SK-N-SH (cell line): ENCODE data around the gene HEXIM1. TPM values are rescaled to one million over a fixed set of nuclear protein-coding genes. Genes with fewer than 3 reads are reported as not detected.
A peak's percentile ranks its signal among the peaks of the same experiment; 100 is the strongest.

Experiments used
- CTCF ChIA-PET: fragments of 300-600, 350-600 bp; formaldehyde crosslinking; extraction: SDS; loops from one replicate; lab custom pipeline; 2021; lab: Yijun Ruan, JAX
- POLR2A ChIA-PET: fragments of 350-600 bp; sonication (Branson Sonifier 250); formaldehyde crosslinking; extraction: SDS; loops from one replicate; lab custom pipeline; 2020; ENCODE audit warnings: antibody characterized with exemption, inconsistent platforms; lab: Yijun Ruan, JAX
- DNase-seq: peaks from one replicate; pipeline ENCODE4 v3.0.0; 2012
- H2AFZ ChIP-seq: fragments of 200-600 bp; sonication (generic); 2 replicates; pipeline ENCODE4 v1.8.1; 2016; ENCODE audit warnings: antibody characterized with exemption, mild to moderate bottlenecking, low read depth
- H3F3A ChIP-seq: fragments of 200-600 bp; sonication (generic); replicated peaks from 2 replicates; pipeline ENCODE3; 2016; ENCODE audit warnings: antibody characterized with exemption, mild to moderate bottlenecking; ENCODE audit not compliant: insufficient read depth
- H3K27ac ChIP-seq, 2 experiments: fragments of 200-500 bp in 1 of 2; fragments of 200-600 bp in 1 of 2; sonication (Bioruptor generic) in 1 of 2; sonication (generic), shearing (Covaris generic) in 1 of 2; 2 replicates each; pipeline versions ENCODE4 v1.5.1 to v1.6.1; 2014 to 2016; ENCODE audit warnings: low read depth in 2 of 2, inconsistent platforms in 1 of 2, low read length in 1 of 2, mild to moderate bottlenecking in 1 of 2, mixed read lengths in 1 of 2
- H3K27me3 ChIP-seq: fragments of 200-600 bp; sonication (generic), shearing (Covaris generic); 2 replicates; pipeline ENCODE4 v1.6.1; 2016; ENCODE audit warnings: mixed run types; ENCODE audit not compliant: insufficient read depth
- H3K36me3 ChIP-seq, 2 experiments: fragments of 200-500 bp in 1 of 2; fragments of 200-600 bp in 1 of 2; sonication (Bioruptor generic) in 1 of 2; sonication (generic) in 1 of 2; replicated peaks in 1 of 2; 2 replicates each; pipeline versions ENCODE3 to v1.5.1; 2014 to 2016; ENCODE audit warnings: low read length in 1 of 2, mild to moderate bottlenecking in 1 of 2; ENCODE audit not compliant: insufficient read depth in 2 of 2, control insufficient read depth in 1 of 2
- H3K4me1 ChIP-seq, 2 experiments: fragments of 200-500 bp in 1 of 2; fragments of 200-600 bp in 1 of 2; sonication (Bioruptor generic) in 1 of 2; sonication (generic), shearing (Covaris generic) in 1 of 2; 2 replicates each; pipeline versions ENCODE4 v1.5.1 to v1.6.1; 2014 to 2016; ENCODE audit warnings: low read depth in 1 of 2, low read length in 1 of 2, mixed run types in 1 of 2; ENCODE audit not compliant: insufficient read depth in 2 of 2, control insufficient read depth in 1 of 2
- H3K4me2 ChIP-seq: fragments of 200-600 bp; sonication (generic), shearing (Covaris generic); 2 replicates; pipeline ENCODE4 v1.6.1; 2017; ENCODE audit warnings: mixed run types
- H3K4me3 ChIP-seq, 2 experiments: fragments of 200-500 bp in 1 of 2; fragments of 200-600 bp in 1 of 2; sonication (Bioruptor generic) in 1 of 2; sonication (generic), shearing (Covaris generic) in 1 of 2; 2 replicates each; pipeline versions ENCODE4 v1.5.1 to v1.8.1; 2014 to 2016; ENCODE audit warnings: low read depth in 2 of 2, inconsistent platforms in 1 of 2, low read length in 1 of 2, mild to moderate bottlenecking in 1 of 2, mixed read lengths in 1 of 2, moderate library complexity in 1 of 2
- H3K79me2 ChIP-seq: fragments of 200-600 bp; sonication (generic); 2 replicates; pipeline ENCODE4 v1.8.1; 2017; ENCODE audit warnings: mild to moderate bottlenecking; ENCODE audit not compliant: insufficient read depth
- H3K9ac ChIP-seq: fragments of 200-600 bp; sonication (generic); 2 replicates; pipeline ENCODE4 v1.6.1; 2017; ENCODE audit warnings: mixed run types
- H3K9me2 ChIP-seq: fragments of 200-600 bp; sonication (generic); 2 replicates; pipeline ENCODE4 v1.6.1; 2017; ENCODE audit warnings: mixed run types
- H3K9me3 ChIP-seq: fragments of 200-600 bp; sonication (generic); 2 replicates; pipeline ENCODE4 v1.6.1; 2017; ENCODE audit warnings: mixed run types, mild to moderate bottlenecking, moderate library complexity
- H4K20me1 ChIP-seq: fragments of 200-600 bp; sonication (generic); 2 replicates; pipeline ENCODE4 v1.6.1; 2017; ENCODE audit warnings: mild to moderate bottlenecking, mixed run types; ENCODE audit not compliant: insufficient read depth
- CHD2 ChIP-seq: fragments of 150-350 bp; IDR thresholded peaks from 2 replicates; pipeline ENCODE4 v1.6.1; 2018; ENCODE audit warnings: low read length; ENCODE audit not compliant: partially characterized antibody
- EZH2phosphoT487 ChIP-seq: fragments of 200-600 bp; sonication (generic); IDR thresholded peaks from 2 replicates; pipeline ENCODE4 v1.6.1; 2017; ENCODE audit warnings: low read depth, mixed run types, mild to moderate bottlenecking, antibody characterized with exemption, moderate library complexity, borderline replicate concordance
- FOSL2 ChIP-seq: IDR thresholded peaks from 2 replicates; pipeline ENCODE4 v1.4.0; 2012; ENCODE audit warnings: low read depth, mild to moderate bottlenecking, moderate library complexity, borderline replicate concordance
- FOXJ3 ChIP-seq: sonication (generic); formaldehyde crosslinking; IDR thresholded peaks from 2 replicates; pipeline ENCODE4 v1.5.1; 2020; ENCODE audit warnings: mild to moderate bottlenecking, missing genetic modification reagents
- FOXM1 ChIP-seq: IDR thresholded peaks from 2 replicates; pipeline ENCODE4 v1.4.0; 2012; ENCODE audit warnings: low read depth, mild to moderate bottlenecking
- JUND ChIP-seq: IDR thresholded peaks from 2 replicates; pipeline ENCODE4 v1.4.0; 2012
- MAX ChIP-seq: IDR thresholded peaks from 2 replicates; pipeline ENCODE4 v1.4.0; 2012; ENCODE audit warnings: low read depth
- MXI1 ChIP-seq: IDR thresholded peaks from 2 replicates; pipeline ENCODE4 v1.6.1; 2012; ENCODE audit warnings: mild to moderate bottlenecking, low read depth, low read length, improper control_type of control experiment
- NFIC ChIP-seq: IDR thresholded peaks from 2 replicates; pipeline ENCODE4 v1.4.0; 2012; ENCODE audit warnings: borderline replicate concordance
- PBX3 ChIP-seq: IDR thresholded peaks from 2 replicates; pipeline ENCODE4; 2012
- POLR2AphosphoS5 ChIP-seq: IDR thresholded peaks from 2 replicates; pipeline ENCODE4 v1.6.1; 2012; ENCODE audit warnings: low read depth, low read length
- RAD21 ChIP-seq: IDR thresholded peaks from 2 replicates; pipeline ENCODE4 v1.6.1; 2012; ENCODE audit warnings: mild to moderate bottlenecking, low read length
- REST ChIP-seq: IDR thresholded peaks from 2 replicates; pipeline ENCODE4 v1.6.1; 2012; ENCODE audit warnings: mild to moderate bottlenecking, low read depth, low read length, moderate library complexity
- RFX5 ChIP-seq: IDR thresholded peaks from 2 replicates; pipeline ENCODE4 v1.6.1; 2012; ENCODE audit warnings: mild to moderate bottlenecking, improper control_type of control experiment, low read length
- TCF12 ChIP-seq: IDR thresholded peaks from 2 replicates; pipeline ENCODE4 v1.4.0; 2012
- TEAD4 ChIP-seq: IDR thresholded peaks from 2 replicates; pipeline ENCODE4 v1.4.0; 2012; ENCODE audit warnings: mild to moderate bottlenecking, borderline replicate concordance; ENCODE audit not compliant: insufficient read depth
- YY1 ChIP-seq: IDR thresholded peaks from 2 replicates; pipeline ENCODE4 v1.4.0; 2012; ENCODE audit warnings: low read depth, mild to moderate bottlenecking
- WGBS: methylation state at CpG from one replicate; pipeline ENCODE4 v1.1.6; 2017; ENCODE audit warnings: low lambda C conversion rate; 5-methylcytosine and 5-hydroxymethylcytosine counted together
- polyA plus RNA-seq, 3 experiments: library from polyadenylated mRNA; depleted of rRNA; stranded (reverse); fragments of >200 nt; gene quantifications; 2 replicates each; pipeline ENCODE4 v1.2.3, GENCODE V29; 2012

Gene HEXIM1
- polyA plus RNA-seq, 1 of the 3 experiments (the other 2 are of a cell fraction): 20.7 TPM

- Histone ChIP-seq H3K9me3 (no peaks in the 10 kb centered on the region), H3K27me3 (no peaks in the 10 kb centered on the region), H3K9me2 (no peaks in the 10 kb centered on the region), H4K20me1 (peaks cover 20% of the 10 kb centered on the region), H3K79me2 (peaks cover 34% of the 10 kb centered on the region), H3K36me3 (peaks cover 0 to 13% of the 10 kb centered on the region in 2 experiments), H3K4me2 (peak overlapping the region; percentile 90; the same call in 1 of the 2 replicates), H2AFZ (no peak overlapping the region), H3K27ac (peak overlapping the region; percentile 14 to 99; a peak in 1 of 4 replicates), H3K4me3 (no peak overlapping the region), H3K4me1 (peaks cover 11 to 18% of the 10 kb centered on the region in 2 experiments; a peak in 3 of 4 replicates), H3F3A (peaks cover 39% of the 10 kb centered on the region), H3K9ac (peak overlapping the region; percentile 99; the same call in 1 of the 2 replicates)
- CTCF ChIA-PET: interaction anchor here (0.7 to 10.6 kb wide), 4 partner anchors 12 to 494 kb away, joined by 3 to 209 read pairs (median 8); partner anchors contain the start of genes ACBD4 and PLCD3
- DNase-seq: no peak
- POLR2A ChIA-PET: interaction anchor here (1.6 kb wide), 1 partner anchor 10 kb away, joined by 8 read pairs; the partner anchor contains the start of gene ACBD4
- TF ChIP-seq POLR2AphosphoS5: no peak
- TF ChIP-seq FOXM1: no peak
- TF ChIP-seq REST: no peak
- TF ChIP-seq RAD21: no peak
- no peak for TF ChIP-seq FOXJ3 (CRISPR knock-in tag)
- TF ChIP-seq MAX: no peak
- no peak for TF ChIP-seq CHD2
- TF ChIP-seq RFX5: no peak
- no peak for TF ChIP-seq FOSL2
- no peak for TF ChIP-seq NFIC
- TF ChIP-seq EZH2phosphoT487: no peak
- TF ChIP-seq JUND: no peak
- no peak for TF ChIP-seq YY1
- TF ChIP-seq MXI1: no peak
- no peak for TF ChIP-seq TEAD4
- no peak for TF ChIP-seq TCF12
- TF ChIP-seq PBX3: no peak
- 96% methylated on average over 10 of the region's 10 CpGs for WGBS
Measured at GRCh38 chr17:45146166-45146565, 2.1 kb upstream of the HEXIM1 start.
